Prostate gland (tissue), 2 donors: ENCODE measurements around the gene HOXA11. TPM values are rescaled to one million over a fixed set of nuclear protein-coding genes. Genes with fewer than 3 reads are reported as not detected.

Source experiments
- DNase-seq: peaks from one replicate; pipeline ENCODE4 v3.0.0-alpha.2; 2019; ENCODE audit warnings: low spot score
- H3K27ac ChIP-seq, 2 donors: fragments of 200-600 bp; sonication (generic); 2 replicates each; pipeline ENCODE4 v1.5.1; 2017 to 2019
- H3K27me3 ChIP-seq: fragments of 200-600 bp; sonication (generic); replicated peaks from 2 replicates; pipeline ENCODE4 v1.5.1; 2019; ENCODE audit not compliant: insufficient read depth
- H3K36me3 ChIP-seq, 2 donors: fragments of 200-600 bp; sonication (generic); 1 replicate in 1 of 2; 2 replicates in 1 of 2; pipeline versions ENCODE4 v1.5.1 to v1.8.1; 2017 to 2019
- H3K4me1 ChIP-seq: fragments of 200-600 bp; sonication (generic); replicated peaks from 2 replicates; pipeline ENCODE4 v1.5.1; 2019
- H3K4me3 ChIP-seq, 2 donors: fragments of 200-600 bp; sonication (generic); 2 replicates each; pipeline ENCODE4 v1.5.1; 2017 to 2019
- H3K9me3 ChIP-seq: fragments of 200-600 bp; sonication (generic); 2 replicates; pipeline ENCODE4 v1.5.1; 2017
- POLR2A ChIP-seq: fragments of 450-650 bp; IDR thresholded peaks from one replicate; pipeline ENCODE4 v1.6.1; 2016; ENCODE audit warnings: antibody characterized with exemption, mild to moderate bottlenecking
- POLR2AphosphoS5 ChIP-seq: sonication (generic); formaldehyde crosslinking; IDR thresholded peaks from one replicate; pipeline ENCODE4 v1.6.1; 2017; ENCODE audit warnings: antibody characterized with exemption
- WGBS: methylation state at CpG from one replicate; pipeline ENCODE4 v1.1.5; 2018; 5-methylcytosine and 5-hydroxymethylcytosine counted together
- intact Hi-C: fragments of 100-400 bp; cut with DNase I; formaldehyde crosslinking; loops from one replicate; pipeline ENCODE4 v1.14.2; 2022
- microRNA counts, 2 donors: library from miRNA; unstranded; fragments of <30 nt; microRNA quantifications; one replicate each; lab custom pipeline; 2016 to 2017
- microRNA-seq: library from miRNA; unstranded; fragments of <30 nt; microRNA quantifications from one replicate; pipeline ENCODE4, GENCODE V29; 2016
- small RNA-seq, 2 donors: library from RNA; depleted of rRNA; stranded (forward); fragments of <200 nt; gene quantifications; one replicate each; pipeline ENCODE3, GENCODE V24; 2016
- total RNA-seq, 2 donors: library from RNA; depleted of rRNA; stranded (reverse); fragments of >200 nt; gene quantifications; one replicate each; pipeline ENCODE4 v1.1.0, GENCODE V29; 2016
- TF ChIP-seq, protein P1 (sequence below), 4 experiments: fragments of 200-600 bp in 2 of 4; fragments of 450-650 bp in 2 of 4; sonication (generic) in 2 of 4; IDR thresholded peaks; 1 replicate in 3 of 4; 2 replicates in 1 of 4; pipeline ENCODE4 v1.5.1; 2016 to 2019; ENCODE audit warnings: antibody characterized with exemption in 4 of 4, mild to moderate bottlenecking in 2 of 4, moderate library complexity in 2 of 4

The HOXA11 gene
- total RNA-seq, 2 donors from 2014 or later: 8.5 to 9.8 TPM

- TF ChIP-seq POLR2AphosphoS5 (no peak), POLR2A (no peak)
- TF ChIP-seq, protein P1, sequence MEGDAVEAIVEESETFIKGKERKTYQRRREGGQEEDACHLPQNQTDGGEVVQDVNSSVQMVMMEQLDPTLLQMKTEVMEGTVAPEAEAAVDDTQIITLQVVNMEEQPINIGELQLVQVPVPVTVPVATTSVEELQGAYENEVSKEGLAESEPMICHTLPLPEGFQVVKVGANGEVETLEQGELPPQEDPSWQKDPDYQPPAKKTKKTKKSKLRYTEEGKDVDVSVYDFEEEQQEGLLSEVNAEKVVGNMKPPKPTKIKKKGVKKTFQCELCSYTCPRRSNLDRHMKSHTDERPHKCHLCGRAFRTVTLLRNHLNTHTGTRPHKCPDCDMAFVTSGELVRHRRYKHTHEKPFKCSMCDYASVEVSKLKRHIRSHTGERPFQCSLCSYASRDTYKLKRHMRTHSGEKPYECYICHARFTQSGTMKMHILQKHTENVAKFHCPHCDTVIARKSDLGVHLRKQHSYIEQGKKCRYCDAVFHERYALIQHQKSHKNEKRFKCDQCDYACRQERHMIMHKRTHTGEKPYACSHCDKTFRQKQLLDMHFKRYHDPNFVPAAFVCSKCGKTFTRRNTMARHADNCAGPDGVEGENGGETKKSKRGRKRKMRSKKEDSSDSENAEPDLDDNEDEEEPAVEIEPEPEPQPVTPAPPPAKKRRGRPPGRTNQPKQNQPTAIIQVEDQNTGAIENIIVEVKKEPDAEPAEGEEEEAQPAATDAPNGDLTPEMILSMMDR (IDR thresholded peaks at IDR 0.05): no peak
- intact Hi-C loops: loop anchor here (5.0 kb wide), 1 partner anchor 271 kb away; the partner anchor contains the start of gene SKAP2
- no peak for DNase-seq
- no peaks in the 10 kb centered on the region for H3K27me3 ChIP-seq
- 86% methylated on average over 18 of the region's 18 CpGs for WGBS
- H3K27ac ChIP-seq: no peak overlapping the region
- H3K36me3 ChIP-seq: no peaks in the 10 kb centered on the region
- H3K4me3 ChIP-seq: no peak overlapping the region
- H3K9me3 ChIP-seq: no peaks in the 10 kb centered on the region
- peaks cover 6% of the 10 kb centered on the region for H3K4me1 ChIP-seq
Measured at GRCh38 chr7:27133409-27134231, 51.4 kb downstream of the HOXA11 start.

- TF ChIP-seq, protein P1 (IDR thresholded peaks at IDR 0.05): no peak
- TF ChIP-seq POLR2AphosphoS5 (no peak), POLR2A (no peak)
- intact Hi-C loops: loop anchor here (5.0 kb wide), 1 partner anchor 271 kb away; the partner anchor contains the start of gene SKAP2
- no peak for DNase-seq
- Histone ChIP-seq H3K4me3 (no peak overlapping the region), H3K27me3 (no peaks in the 10 kb centered on the region), H3K9me3 (no peaks in the 10 kb centered on the region), H3K4me1 (peaks cover 6% of the 10 kb centered on the region), H3K27ac (no peak overlapping the region), H3K36me3 (no peaks in the 10 kb centered on the region)
- WGBS: 74% methylated on average over 6 of the region's 6 CpGs
Measured at GRCh38 chr7:27132978-27133377, 52.1 kb downstream of the HOXA11 start.

- H3K27me3 ChIP-seq: no peaks in the 10 kb centered on the region
- peaks cover 6% of the 10 kb centered on the region for H3K4me1 ChIP-seq
- no peaks in the 10 kb centered on the region for H3K9me3 ChIP-seq
- no peaks in the 10 kb centered on the region for H3K36me3 ChIP-seq
- no peak overlapping the region for H3K4me3 ChIP-seq
- no peak for DNase-seq
- H3K27ac ChIP-seq: no peak overlapping the region
- intact Hi-C loops: loop anchor here (5.0 kb wide), 1 partner anchor 270 kb away; the partner anchor contains the start of gene SKAP2
- WGBS: 90% methylated on average over 2 of the region's 2 CpGs
- TF ChIP-seq, protein P1 (IDR thresholded peaks at IDR 0.05): no peak
- TF ChIP-seq POLR2AphosphoS5: no peak
- TF ChIP-seq POLR2A: no peak
Measured at GRCh38 chr7:27132214-27132613, 52.8 kb downstream of the HOXA11 start.

GRCh38 chr7:27131390-27131819 is 53.6 kb downstream of the HOXA11 start:
- H3K4me3 ChIP-seq: peak overlapping the region; percentile 62 to 74
- H3K27ac ChIP-seq: peak overlapping the region; percentile 71 to 82
- H3K9me3 ChIP-seq: no peaks in the 10 kb centered on the region
- intact Hi-C loops: loop anchor here (5.0 kb wide), 1 partner anchor 269 kb away; the partner anchor contains the start of gene SKAP2
- no peaks in the 10 kb centered on the region for H3K27me3 ChIP-seq
- no peak for DNase-seq
- peaks cover 6% of the 10 kb centered on the region for H3K4me1 ChIP-seq
- TF ChIP-seq, protein P1 (IDR thresholded peaks at IDR 0.05): no peak
- TF ChIP-seq POLR2A: no peak
- no peak for TF ChIP-seq POLR2AphosphoS5
- H3K36me3 ChIP-seq: no peaks in the 10 kb centered on the region
- 69% methylated on average over 12 of the region's 12 CpGs for WGBS

MicroRNAs within 50 kb of the gene (microRNA counts, 767-probe panel; counts per million panel counts)
- microRNA hsa-miR-196b-5p (lab: Ali Mortazavi, UCI): 4,337 to 4,346 counts per million in 2 donors

Small RNAs within 50 kb of the gene (microRNA-seq; reads per million reads assigned to microRNA genes)
- gene MIR196B: 7,351 reads per million, percentile 95 among the genes with 10 or more reads in this experiment

Small RNAs within 50 kb of the gene (small RNA-seq; reads per million reads assigned to genes)
- 0 reads per million in 2 donors for gene AC004080.5
- 0 reads per million in 2 donors for gene RF02140
- gene RF02141: 0 reads per million in 2 donors

Other genes with a start within 250 kb of the HOXA11 start
- gene HOXA1, start 89.2 kb downstream of the HOXA11 start, total RNA-seq: 1 to 10 TPM in 1 of 2 donors, not detected in 1; 2.1 TPM
- 1 to 10 TPM in 1 of 2 donors, not detected in 1; 1.4 TPM for gene HOXA2, start 82.5 kb downstream of the HOXA11 start, total RNA-seq
- 1 to 10 TPM; 1.4 to 1.8 TPM for gene HOXA4, start 54.5 kb downstream of the HOXA11 start, total RNA-seq
- gene HOXA5, start 41.6 kb downstream of the HOXA11 start, total RNA-seq: 10 to 100 TPM in 1 of 2 donors, 1 to 10 TPM in 1; 3.7 to 12.9 TPM
- gene HOXA6, start 37.5 kb downstream of the HOXA11 start, total RNA-seq: 1 to 10 TPM; 6.9 to 7.5 TPM
- 1 to 10 TPM; 2.8 to 3.1 TPM for gene HOXA3, start 32.6 kb downstream of the HOXA11 start, total RNA-seq
- gene HOXA7, start 28.6 kb downstream of the HOXA11 start, total RNA-seq: 1 to 10 TPM; 2.2 to 4.6 TPM
- 10 to 100 TPM; 14.7 to 57.0 TPM for gene HOXA9, start 19.7 kb downstream of the HOXA11 start, total RNA-seq
- 10 to 100 TPM; 25.8 to 65.6 TPM for gene HOXA10, start 10.9 kb downstream of the HOXA11 start, total RNA-seq
- gene HOXA13, start 14.9 kb upstream of the HOXA11 start, total RNA-seq: 10 to 100 TPM; 19.1 to 50.4 TPM
- gene EVX1, start 57.6 kb upstream of the HOXA11 start, total RNA-seq: 1 to 10 TPM; 5.1 to 5.9 TPM